Measurements from ENCODE around the gene GSTM3. TPM values are rescaled to one million over a fixed set of nuclear protein-coding genes. Genes with fewer than 3 reads are reported as not detected.

The GSTM3 gene
- total RNA-seq (ENCODE audit: unreplicated experiment): 8.3 TPM
- long read RNA-seq, full-length matches to known transcripts: 2 of 2 reads
- long read RNA-seq, partial matches to known transcripts: 0 of 2 reads
- long read RNA-seq, other reads (novel, unspliced or antisense): 0 of 2 reads

- TF ChIP-seq, protein P1, sequence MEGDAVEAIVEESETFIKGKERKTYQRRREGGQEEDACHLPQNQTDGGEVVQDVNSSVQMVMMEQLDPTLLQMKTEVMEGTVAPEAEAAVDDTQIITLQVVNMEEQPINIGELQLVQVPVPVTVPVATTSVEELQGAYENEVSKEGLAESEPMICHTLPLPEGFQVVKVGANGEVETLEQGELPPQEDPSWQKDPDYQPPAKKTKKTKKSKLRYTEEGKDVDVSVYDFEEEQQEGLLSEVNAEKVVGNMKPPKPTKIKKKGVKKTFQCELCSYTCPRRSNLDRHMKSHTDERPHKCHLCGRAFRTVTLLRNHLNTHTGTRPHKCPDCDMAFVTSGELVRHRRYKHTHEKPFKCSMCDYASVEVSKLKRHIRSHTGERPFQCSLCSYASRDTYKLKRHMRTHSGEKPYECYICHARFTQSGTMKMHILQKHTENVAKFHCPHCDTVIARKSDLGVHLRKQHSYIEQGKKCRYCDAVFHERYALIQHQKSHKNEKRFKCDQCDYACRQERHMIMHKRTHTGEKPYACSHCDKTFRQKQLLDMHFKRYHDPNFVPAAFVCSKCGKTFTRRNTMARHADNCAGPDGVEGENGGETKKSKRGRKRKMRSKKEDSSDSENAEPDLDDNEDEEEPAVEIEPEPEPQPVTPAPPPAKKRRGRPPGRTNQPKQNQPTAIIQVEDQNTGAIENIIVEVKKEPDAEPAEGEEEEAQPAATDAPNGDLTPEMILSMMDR (IDR thresholded peaks at IDR 0.05; ENCODE audit: partially characterized antibody, unreplicated experiment): no peak
- DNase-seq: no peak
- no peak within 1 kb of the TSS for H3K27ac Mint-ChIP-seq (ENCODE audit: unreplicated experiment)
- peaks cover 7% of the 10 kb centered on the region for H3K27me3 Mint-ChIP-seq (ENCODE audit: unreplicated experiment)
- H3K9me3 Mint-ChIP-seq (ENCODE audit: unreplicated experiment): no peaks in the 10 kb centered on the region
- H3K36me3 Mint-ChIP-seq (ENCODE audit: unreplicated experiment): no peaks in the 10 kb centered on the region
- peak within 1 kb of the TSS; percentile 79 for H3K4me3 Mint-ChIP-seq (ENCODE audit: unreplicated experiment)
- H3K4me1 Mint-ChIP-seq (ENCODE audit: low read depth, unreplicated experiment): peaks cover 3% of the 10 kb centered on the region
These were observed at the start of gene GSTM3 for GRCh38 chr1:109740615-109741373. GSTM3 (minus strand) TSS chr1:109741038; CDS start chr1:109740287, 751 bp downstream.

DNA sequence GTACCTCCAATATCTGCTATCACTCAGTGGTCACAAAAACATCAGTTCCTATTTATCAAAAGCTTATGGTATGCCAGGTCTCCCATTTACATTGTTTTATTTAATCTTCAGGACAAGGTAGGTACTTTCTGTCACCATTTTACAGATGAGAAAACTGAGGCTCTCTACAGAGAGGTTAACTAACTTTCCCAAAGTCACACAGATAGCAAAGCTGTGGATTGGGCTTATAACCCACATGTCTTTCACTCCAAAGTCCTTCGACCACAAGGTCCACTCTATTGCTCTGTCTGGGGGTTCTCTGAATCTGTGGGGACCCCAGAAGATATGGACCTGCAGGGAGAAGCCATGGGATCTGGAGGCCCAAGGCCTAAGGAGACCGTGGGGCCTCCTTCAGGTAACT lies 49.5 kb upstream of the GSTM3 start:
- TF ChIP-seq, protein P1 (IDR thresholded peaks at IDR 0.05; ENCODE audit: partially characterized antibody, unreplicated experiment): no peak
- H3K27me3 Mint-ChIP-seq (ENCODE audit: unreplicated experiment): peaks cover 5% of the 10 kb centered on the region
- H3K27ac Mint-ChIP-seq (ENCODE audit: unreplicated experiment): no peak overlapping the region
- H3K4me3 Mint-ChIP-seq (ENCODE audit: unreplicated experiment): no peak overlapping the region
- no peak for DNase-seq
- no peaks in the 10 kb centered on the region for H3K36me3 Mint-ChIP-seq (ENCODE audit: unreplicated experiment)
- peaks cover 3% of the 10 kb centered on the region for H3K4me1 Mint-ChIP-seq (ENCODE audit: low read depth, unreplicated experiment)
- H3K9me3 Mint-ChIP-seq (ENCODE audit: unreplicated experiment): peaks cover 4% of the 10 kb centered on the region

DNA sequence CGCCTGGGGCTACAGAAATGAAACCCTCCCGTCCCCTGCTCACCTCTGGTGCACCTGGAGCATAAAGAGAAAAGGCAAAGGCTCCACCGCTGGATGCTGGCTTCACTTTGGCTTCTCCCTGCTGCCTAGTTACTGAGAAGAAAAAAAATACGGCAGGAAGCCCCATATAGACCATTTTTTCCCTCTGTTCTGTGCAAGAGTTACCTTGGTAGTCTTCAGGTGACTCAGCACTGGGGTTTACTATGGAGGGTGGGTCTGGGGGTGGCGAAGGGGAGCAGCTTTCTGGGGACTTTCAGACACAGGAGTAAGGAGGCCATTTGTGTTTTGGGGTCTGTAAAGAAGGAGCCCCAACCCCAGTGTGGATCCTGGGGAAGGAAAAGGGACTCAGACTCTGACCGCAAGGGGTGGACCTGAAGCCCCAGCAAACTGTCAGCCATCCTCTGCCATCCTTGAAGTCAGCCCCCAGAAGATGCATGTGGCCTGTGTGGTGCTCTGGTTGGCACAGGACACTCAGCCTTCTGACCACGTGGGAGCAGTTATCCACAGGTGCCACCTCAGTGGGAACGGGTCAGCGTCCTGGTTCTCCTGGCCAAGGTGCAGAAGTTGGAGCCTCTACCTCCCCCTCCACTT lies 48.8 kb upstream of the GSTM3 start:
- Mint-ChIP-seq H3K27ac (ENCODE audit: unreplicated experiment) (no peak overlapping the region), H3K9me3 (ENCODE audit: unreplicated experiment) (peaks cover 6% of the 10 kb centered on the region)
- DNase-seq: no peak

GRCh38 chr1:109788695-109789521 lies 48.1 kb upstream of the GSTM3 start:
- H3K27ac Mint-ChIP-seq (ENCODE audit: unreplicated experiment): no peak overlapping the region
- DNase-seq: no peak
- no peaks in the 10 kb centered on the region for H3K36me3 Mint-ChIP-seq (ENCODE audit: unreplicated experiment)

More for the DNA sequence above, 48.8 kb upstream of the GSTM3 start:
- Mint-ChIP-seq H3K4me3 (ENCODE audit: unreplicated experiment) (no peak overlapping the region), H3K4me1 (ENCODE audit: low read depth, unreplicated experiment) (peaks cover 3% of the 10 kb centered on the region), H3K27me3 (ENCODE audit: unreplicated experiment) (peaks cover 9% of the 10 kb centered on the region), H3K36me3 (ENCODE audit: unreplicated experiment) (no peaks in the 10 kb centered on the region)
- TF ChIP-seq, protein P1 (IDR thresholded peaks at IDR 0.05; ENCODE audit: partially characterized antibody, unreplicated experiment): no peak

More at GRCh38 chr1:109788695-109789521, 48.1 kb upstream of the GSTM3 start:
- Mint-ChIP-seq H3K4me1 (ENCODE audit: low read depth, unreplicated experiment) (peaks cover 3% of the 10 kb centered on the region), H3K27me3 (ENCODE audit: unreplicated experiment) (peaks cover 6% of the 10 kb centered on the region), H3K4me3 (ENCODE audit: unreplicated experiment) (no peak overlapping the region), H3K9me3 (ENCODE audit: unreplicated experiment) (peaks cover 6% of the 10 kb centered on the region)
- TF ChIP-seq, protein P1 (IDR thresholded peaks at IDR 0.05; ENCODE audit: partially characterized antibody, unreplicated experiment): peak; percentile 41
